SK-MEL-5 (cell line): ENCODE results near the gene S100P. TPM values are rescaled to one million over a fixed set of nuclear protein-coding genes. Genes with fewer than 3 reads are reported as not detected.

Source experiments
- DNase-seq: peaks from one replicate; pipeline ENCODE4 v3.0.0-alpha.2; 2016; ENCODE audit warnings: low read depth, low spot score
- in situ Hi-C: cut with HindIII; loops from 2 replicates; pipeline ENCODE4 v1.10.0; 2016; ENCODE audit warnings: low sequenced_read_pairs, high pct_unique_total_duplicates, low pct_unique_long_range_greater_than_20kb
- total RNA-seq: library from RNA; depleted of rRNA; stranded (reverse); fragments of >200 nt; shearing (Covaris generic); gene quantifications from 2 replicates; pipeline ENCODE4 v1.2.3, GENCODE V29; 2014

The S100P gene
- total RNA-seq, 1 experiment from 2014 or later, result 0.40 TPM

DNA sequence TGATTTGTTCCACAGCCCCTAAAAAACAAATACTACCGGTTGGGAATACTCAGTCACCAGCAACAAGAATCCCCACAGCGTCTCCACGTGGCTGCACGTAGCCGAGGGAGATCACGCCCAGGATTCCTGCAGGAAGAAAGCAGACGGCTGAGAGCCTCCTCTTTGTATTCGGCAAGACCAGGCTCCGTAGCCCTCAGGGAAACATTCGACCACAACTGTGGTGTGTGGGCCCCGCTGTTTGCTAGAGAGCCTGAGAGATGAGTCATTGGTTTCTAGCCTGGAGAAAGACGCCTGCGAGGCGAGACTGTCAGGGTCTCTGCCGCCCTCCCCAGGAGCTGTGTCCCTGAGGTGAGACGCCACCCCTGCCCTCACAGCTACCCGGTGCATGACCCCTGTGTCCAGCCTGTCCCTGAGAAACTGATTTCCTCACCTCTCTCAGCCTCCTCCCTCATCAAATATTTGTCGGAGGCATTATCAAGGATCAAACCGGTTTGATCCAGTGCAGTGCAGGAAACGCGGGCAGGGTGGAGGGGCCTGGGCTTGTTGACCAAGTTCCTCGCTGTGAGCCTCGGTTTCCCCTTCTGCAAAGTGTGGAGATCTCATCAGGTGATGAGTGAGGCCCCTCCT lies 4.7 kb upstream of the S100P start:
- in situ Hi-C loops, result no loop called here
- peak; percentile 96 for DNase-seq

DNA sequence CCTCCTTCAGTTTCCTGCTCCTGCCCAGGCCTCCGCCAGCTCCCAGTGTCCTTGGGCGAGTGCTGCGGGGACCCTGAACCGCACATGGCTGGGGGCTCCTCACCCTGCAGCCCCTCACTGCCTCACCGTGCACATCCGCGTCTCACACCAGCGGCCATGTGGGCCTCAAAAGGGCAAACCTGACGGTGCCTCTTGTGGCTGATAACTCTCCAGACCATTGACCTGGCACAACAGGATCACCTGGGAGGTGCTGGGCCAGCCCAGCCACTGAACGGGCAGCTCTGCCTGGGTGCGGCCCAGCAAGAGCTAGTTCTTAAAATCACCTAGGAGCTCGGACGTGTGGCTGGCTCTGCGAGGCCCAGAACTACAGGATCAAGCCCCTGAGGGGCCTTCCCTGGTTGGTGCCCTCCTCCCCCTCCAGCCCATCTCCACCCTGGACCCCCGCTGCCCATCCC lies 4.1 kb upstream of the S100P start:
- no peak for DNase-seq
- in situ Hi-C loops, result no loop called here

DNA sequence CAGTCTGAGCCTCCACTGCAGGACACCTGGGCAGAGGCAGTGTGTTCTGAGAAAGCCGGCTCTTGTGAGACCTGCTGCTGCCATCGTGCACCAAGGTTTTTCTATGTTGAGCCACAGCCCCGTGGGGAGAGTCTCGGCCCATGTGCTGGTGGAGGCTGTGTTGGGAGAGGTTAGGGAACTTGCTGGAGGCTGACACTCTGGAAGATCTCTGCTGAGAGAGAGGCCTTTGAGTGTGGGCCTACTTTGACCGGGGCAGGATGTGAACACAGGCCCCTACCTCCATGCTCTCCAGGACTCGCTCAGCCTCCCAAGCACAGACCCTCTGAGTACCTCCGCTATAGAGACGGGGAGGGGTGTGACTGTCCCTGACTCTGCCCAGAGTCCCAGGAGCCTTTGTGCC lies 1.3 kb upstream of the S100P start:
- DNase-seq, result no peak
- in situ Hi-C loops, result no loop called here

DNA sequence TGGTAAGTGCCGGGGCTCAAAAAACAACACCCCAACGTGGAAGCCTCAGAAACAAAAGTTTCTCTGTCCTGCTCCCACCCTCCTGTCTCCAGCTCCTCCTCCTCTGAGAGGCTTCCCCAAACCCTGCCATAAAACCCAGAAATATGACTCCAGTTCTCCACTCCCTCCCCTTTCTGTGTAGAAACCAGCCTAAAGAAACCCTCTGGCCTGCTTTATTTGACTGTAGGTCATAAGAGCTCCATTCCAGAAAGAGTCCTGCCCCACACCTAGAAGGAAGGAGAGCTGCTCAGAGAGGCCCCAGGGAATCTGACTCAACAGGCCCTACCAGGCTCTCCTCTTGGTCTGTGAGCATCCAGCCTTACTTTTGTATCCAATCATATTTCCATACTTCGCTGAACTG lies 872 bp upstream of the S100P start:
- in situ Hi-C loops, result no loop called here
- no peak for DNase-seq

DNA sequence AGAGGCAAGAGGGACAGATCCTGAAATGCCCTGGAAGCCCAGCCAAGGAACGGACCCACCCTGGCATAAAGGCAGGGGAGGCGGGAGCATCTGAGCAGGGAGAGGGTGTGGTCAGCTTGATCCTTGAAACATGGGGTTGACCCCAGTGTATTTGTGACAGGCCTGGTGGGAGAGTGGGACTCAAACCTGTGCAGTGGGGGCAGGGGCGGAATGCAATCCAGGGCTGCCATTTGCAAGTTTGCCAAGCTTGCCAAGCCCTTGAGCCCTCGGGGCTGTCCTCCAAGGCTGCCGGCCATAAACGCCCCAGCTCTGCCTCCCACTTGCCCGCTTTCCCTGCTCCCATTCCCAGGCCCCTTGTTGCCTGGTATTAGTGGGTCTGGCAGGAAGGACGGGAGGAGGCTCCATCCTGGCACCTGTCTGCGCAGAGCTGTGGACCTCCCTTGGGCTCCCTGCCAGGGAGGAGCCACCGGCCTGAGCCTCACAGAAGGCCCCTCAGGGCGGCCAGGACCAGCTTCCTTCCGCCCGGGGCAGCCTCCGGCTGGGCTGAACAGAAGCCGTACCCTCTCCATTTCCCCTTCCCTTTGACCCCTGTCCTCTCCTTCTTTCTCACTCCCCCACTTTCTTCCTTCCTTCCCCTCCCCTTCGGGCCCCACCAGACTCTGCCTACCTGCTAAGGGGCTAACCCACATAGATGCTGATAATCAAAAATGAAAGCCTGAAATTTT lies 661 bp downstream of the S100P start:
- in situ Hi-C loops, result no loop called here

DNA sequence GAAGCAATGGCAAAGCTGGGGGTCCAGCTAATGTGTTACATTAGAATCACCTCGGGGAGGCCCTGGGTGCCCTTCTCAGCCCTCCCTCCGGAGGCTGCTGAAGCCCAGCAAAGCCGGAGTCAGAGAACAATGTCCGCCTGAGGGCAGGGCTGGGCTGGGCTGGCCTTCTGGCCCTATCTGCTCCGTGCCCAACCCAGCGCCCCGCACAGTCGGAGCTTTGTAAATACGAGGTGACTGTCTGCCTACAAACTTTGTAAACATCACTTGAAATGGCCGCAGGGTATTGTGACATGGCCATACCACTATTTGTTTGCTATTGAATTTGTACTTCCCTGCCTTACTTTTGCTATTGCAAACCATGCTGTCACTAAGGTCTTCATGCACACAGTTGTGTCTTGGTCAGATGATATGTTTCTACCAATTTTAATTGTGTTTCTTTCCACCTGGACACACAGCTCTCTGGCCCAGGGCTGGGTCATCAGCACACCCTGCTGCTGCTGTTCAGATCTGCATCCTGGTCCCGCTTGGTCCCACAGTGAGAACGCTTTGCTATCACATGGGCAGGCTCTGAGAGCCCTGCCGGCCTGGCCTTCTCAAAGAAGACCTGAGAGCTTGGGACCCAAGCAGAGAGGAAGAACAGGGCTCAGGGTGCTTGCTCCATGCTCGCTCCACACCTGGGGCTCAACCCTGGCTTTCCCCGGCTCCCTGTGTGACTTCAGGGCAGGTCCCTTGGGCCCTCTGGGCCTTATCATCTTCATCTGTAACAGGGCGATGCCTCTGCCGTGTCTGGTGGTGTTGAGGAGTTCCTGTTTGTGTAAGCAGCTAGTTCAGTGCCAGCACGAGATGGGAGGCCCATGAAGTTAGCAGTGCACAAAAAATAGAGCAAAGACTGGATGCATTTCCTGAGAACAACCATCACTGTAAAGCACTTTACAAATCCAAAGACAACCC lies 2.3 kb downstream of the S100P start:
- in situ Hi-C loops, result no loop called here
- DNase-seq, result no peak

More for the DNA sequence above, 661 bp downstream of the S100P start:
- no peak for DNase-seq

DNA sequence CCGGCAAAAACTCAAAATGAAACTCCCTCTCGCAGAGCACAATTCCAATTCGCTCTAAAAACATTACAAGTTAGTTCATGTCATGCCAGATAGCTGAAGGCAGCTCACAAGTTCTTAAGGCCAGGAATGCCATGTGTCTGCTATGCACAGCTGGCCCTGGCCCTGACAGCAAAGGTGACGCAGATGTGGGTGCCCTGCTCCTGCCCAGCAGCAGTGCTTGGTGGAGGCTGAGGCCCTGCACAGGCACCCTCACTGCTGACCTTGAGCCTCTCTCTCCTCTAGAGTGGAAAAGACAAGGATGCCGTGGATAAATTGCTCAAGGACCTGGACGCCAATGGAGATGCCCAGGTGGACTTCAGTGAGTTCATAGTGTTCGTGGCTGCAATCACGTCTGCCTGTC lies 2.9 kb downstream of the S100P start:
- no peak for DNase-seq
- in situ Hi-C loops, result no loop called here

DNA sequence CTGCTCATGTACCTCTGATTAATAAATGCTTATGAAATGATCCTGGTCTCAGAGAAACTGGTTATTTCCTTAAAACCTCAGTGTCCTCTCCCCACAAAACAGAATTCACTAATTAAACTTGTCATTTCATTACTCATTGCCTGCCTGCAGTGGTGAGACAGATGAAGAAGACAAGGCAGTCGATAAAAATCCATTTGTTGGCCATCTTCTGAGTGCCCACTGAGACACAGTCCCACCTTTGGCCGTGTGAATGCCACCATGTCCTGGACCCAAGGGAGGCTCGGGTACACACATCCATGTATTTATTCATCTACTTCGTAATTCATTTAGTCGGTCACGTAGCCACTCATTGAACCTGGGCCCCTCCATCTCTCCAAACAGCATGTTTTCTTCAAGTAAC lies 3.5 kb downstream of the S100P start:
- in situ Hi-C loops, result no loop called here
- no peak for DNase-seq

DNA sequence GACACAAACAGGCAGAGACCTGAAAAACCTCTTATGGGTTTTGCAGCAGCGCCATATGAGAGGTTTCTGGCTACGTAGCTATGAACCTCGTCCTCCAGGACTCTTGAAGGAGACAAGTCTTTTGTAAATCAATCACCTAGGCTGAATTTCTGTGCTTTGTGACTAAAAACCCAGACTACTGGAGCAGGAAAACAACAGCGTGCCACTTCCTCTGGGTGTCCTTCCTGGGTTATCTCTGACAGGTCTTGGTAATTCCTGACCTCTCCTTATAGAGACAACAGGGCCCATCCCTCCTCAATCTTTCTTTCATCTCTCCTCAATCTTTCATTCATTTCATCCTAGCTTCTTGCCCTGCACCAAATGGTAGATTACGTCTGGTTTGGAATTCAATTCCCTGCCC lies 5.7 kb downstream of the S100P start:
- in situ Hi-C loops, result no loop called here
- no peak for DNase-seq

DNA sequence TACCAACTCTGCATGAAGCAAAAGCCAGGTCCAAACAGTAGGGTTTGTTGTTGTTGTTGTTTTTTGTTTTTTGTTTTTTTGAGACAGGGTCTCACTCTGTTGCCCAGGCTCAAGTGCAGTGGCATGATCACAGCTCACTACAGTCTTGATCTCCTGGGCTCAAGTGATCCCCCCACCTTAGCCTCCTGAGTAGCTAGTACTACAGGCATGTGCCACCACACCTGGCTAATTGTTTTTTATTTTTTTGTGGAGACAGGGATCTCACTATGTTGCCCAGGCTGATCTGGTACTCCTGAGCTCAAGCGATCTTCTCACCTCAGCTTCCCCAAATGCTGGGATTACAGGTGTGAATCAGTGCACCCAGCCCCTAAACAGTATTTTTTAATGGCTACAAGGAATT lies 6.2 kb downstream of the S100P start:
- DNase-seq, result no peak
- in situ Hi-C loops, result no loop called here

DNA sequence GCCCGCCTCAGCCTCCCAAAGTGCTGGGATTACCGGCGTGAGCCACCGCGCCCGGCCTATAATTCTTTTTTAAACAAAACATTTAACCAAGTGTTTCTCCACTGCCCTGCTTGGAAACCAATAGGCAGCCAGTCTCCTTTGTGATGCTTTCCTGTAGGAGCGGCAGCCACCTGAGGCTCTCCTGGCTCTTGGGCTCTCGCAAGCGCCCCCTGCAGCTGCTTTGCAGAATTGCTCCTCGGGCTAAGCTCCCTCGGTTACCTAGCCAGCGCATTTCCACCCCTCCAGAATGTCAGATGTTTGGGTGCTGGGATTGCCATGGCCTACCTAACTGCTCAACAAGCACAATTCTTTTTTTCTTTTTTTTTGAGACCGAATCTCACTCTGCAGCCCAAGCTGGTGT lies 7.7 kb downstream of the S100P start:
- in situ Hi-C loops, result no loop called here
- DNase-seq, result peak; percentile 16

DNA sequence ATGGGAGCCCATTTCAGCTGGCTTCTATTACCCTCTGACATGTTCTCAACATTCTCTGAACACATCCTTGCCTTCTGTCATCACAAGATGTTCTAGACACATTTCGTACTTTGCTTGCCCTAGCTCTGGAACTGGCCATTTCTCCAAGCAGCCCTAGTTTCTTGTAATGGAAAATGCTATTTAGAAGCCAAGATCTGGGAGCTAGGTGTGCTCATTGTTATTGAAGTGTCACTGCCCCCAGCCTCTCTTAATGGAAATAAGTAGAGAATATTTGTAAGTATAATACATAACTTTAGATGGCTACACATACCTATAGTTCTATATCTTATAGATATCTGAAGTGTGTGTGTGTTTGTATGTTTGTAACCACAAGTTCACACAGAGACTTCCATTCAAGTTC lies 9.1 kb downstream of the S100P start:
- no peak for DNase-seq
- in situ Hi-C loops, result no loop called here

DNA sequence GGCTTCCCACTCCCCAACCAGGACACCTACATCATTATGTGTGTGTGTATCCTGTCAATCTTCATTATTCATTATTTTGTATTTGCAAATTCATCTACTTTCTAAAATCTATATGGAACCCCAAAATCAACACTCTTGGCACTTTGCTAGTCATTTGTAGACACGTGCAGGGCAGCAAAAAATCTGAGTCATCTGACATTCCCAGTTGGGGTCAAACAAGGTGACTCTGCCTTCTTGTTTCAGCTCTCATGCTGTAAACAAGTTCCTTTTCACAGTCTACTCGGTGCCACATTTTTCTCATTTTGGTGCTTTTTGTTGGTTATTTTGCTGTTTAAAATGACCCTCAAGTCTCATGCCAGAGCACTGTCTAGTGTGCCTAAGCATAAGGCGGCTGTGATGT lies 10.1 kb downstream of the S100P start:
- no peak for DNase-seq
- in situ Hi-C loops, result no loop called here

DNA sequence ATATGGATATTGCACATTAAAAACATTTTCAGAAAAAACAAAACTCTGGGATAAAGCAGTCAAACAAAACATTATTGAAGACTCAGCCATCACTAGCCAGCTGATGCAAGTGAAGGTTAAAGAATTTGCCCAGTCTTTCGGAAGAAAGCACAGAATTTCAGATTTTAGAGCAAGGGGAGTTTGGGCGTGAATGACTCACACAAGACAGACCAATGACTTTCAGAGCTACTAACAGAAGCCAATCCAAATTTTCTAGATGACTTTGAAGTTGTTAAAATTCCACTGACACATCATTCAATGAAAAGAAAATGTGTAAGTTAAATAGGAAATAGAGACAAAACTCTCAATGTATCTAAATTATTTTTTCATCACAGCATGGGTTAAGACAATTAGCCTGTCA lies 12.0 kb downstream of the S100P start:
- DNase-seq, result no peak
- in situ Hi-C loops, result no loop called here

DNA sequence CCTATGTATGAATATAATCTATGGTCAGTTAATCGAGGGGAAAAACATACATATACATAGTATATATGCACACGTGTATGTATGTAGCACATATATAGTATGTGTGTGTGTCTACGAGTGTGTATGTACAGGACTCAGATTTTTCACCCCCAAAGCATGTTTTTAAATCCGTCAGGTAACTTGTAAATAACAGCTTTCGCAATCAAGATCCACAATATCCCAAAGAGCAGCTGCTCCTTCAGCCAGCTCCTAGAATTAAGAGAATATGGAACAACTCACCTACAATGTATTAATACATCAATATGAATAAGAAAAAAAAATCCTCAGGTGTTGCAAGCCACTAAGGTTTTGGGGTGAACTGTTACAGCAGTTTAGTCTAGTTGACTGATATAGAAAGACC lies 12.5 kb downstream of the S100P start:
- no peak for DNase-seq
- in situ Hi-C loops, result no loop called here

DNA sequence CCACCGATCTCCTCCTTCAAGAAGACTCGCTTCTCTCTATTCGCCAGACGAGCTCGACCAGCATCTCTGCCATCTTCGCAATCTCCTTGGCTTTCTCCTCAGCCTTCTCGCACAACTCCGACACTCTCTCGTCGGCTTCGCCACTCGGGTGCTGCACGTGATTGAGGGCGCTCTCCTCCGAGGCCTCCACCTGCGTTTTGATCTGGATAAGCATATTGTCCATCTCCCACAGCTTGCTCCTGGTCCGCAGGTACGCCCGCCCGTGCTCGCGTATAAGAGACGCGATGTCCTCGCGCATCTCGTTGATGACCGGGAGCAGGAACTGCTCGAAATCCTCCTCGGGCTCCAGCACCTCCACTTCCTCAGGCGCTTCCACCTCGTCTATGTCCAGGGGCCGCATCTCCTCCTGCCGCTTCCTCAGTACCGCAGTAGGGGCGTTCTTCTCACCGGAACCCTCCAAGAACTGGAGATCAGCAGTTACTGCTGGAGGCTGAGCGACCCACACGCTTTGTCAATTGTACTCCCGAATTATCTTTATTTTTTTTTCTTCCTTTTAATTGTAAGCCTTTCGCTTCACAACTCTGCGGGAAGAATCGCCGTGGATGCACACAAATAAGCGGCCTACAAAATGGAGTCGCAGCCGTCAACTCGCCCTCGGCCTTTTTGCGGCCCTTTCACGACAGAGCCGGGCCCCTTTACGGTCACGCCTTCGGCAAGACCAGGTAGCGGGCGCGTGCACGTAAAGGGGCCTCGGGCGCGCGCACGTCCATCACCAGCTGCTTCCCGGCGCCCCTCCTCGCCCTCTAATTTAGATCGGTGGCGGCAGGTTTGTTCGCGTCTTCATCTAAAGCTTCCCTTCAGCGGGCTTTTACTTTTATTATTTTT lies 15.8 kb downstream of the S100P start, which contains the start of gene MRFAP1L1:
Gene MRFAP1L1, minus strand, starts transcription at position 636 of the 885 bp plus-strand sequence. Its CDS starts 236 bp downstream, at position 400.
- peak; percentile 91 for DNase-seq
- in situ Hi-C loops, result no loop called here

DNA sequence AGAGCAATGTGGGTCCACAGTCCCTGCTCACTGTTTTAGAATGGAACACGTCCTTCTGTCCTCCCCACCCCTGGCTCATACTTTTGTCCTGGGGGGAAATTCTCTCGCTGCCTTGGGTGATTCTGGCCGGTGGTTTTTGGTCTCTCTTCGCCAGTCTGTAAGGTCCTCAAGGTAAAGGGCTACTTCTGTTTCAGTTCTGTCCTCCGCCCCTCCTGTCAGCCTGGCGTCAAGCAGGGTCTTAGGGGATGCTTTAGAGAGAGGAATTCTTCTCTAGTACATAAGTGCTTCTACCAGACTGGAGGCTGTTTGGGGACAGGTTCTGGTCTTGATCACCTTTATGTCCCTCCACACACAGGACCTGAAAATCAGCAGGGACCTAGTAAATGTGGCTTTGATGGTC lies 16.6 kb downstream of the S100P start:
- in situ Hi-C loops, result no loop called here
- no peak for DNase-seq
